Measurements from ENCODE around the gene GALNT9. TPM values are rescaled to one million over a fixed set of nuclear protein-coding genes. Genes with fewer than 3 reads are reported as not detected.
A peak's percentile ranks its signal among the peaks of the same experiment; 100 is the strongest.

GALNT9 gene
- total and polyA plus RNA-seq, 10 donors = 0.20 to 2.4 (median 0.84) TPM

- Histone ChIP-seq H3K4me1 (peaks cover 0 to 2% (median under 1%) of the 10 kb centered on the region in 6 donors), H3K9me3 (no peaks in the 10 kb centered on the region), H3K27me3 (replicated peaks in 1 of 7) (peaks cover 0 to 55% (median 17%) of the 10 kb centered on the region in 7 donors), H3K36me3 (no peaks in the 10 kb centered on the region), H3K27ac (no peak overlapping the region), H3K4me3 (no peak overlapping the region)
- WGBS, 5 donors = 84 to 97% (median 95%) methylated on average over 27 to 30 of the region's 30 CpGs
- intact Hi-C loops (cut with DNase I; ENCODE audit: low total_unique reads) = no loop called here
- DNase-seq = no peak
- TF ChIP-seq CTCF (IDR thresholded peaks at IDR 0.05 in 8 of 11, conservative IDR thresholded peaks at IDR 0.05 in 3 of 11) (no peak), POLR2A (IDR thresholded peaks at IDR 0.05) (no peak), POLR2AphosphoS5 (IDR thresholded peaks at IDR 0.05) (no peak)
Measured at GRCh38 chr12:132291402-132292175, 37.8 kb downstream of the GALNT9 start.

GRCh38 chr12:132290203-132290540 lies 39.2 kb downstream of the GALNT9 start:
- Histone ChIP-seq H3K27me3 (replicated peaks in 1 of 7) (peaks cover 0 to 55% (median 21%) of the 10 kb centered on the region in 7 donors), H3K36me3 (no peaks in the 10 kb centered on the region), H3K9me3 (no peaks in the 10 kb centered on the region), H3K4me1 (peaks cover 0 to 16% (median 10%) of the 10 kb centered on the region in 6 donors), H3K27ac (no peak overlapping the region), H3K4me3 (no peak overlapping the region)
- intact Hi-C loops (cut with DNase I; ENCODE audit: low total_unique reads) = no loop called here
- TF ChIP-seq POLR2A (IDR thresholded peaks at IDR 0.05) (no peak), CTCF (IDR thresholded peaks at IDR 0.05 in 8 of 11, conservative IDR thresholded peaks at IDR 0.05 in 3 of 11) (no peak), POLR2AphosphoS5 (IDR thresholded peaks at IDR 0.05) (no peak)
- WGBS, 5 donors = 92 to 97% (median 95%) methylated on average over 9 to 12 of the region's 12 CpGs
- DNase-seq = peak; percentile 61

GRCh38 chr12:132289356-132290202 lies 39.8 kb downstream of the GALNT9 start:
- no peaks in the 10 kb centered on the region for H3K36me3 ChIP-seq
- H3K4me1 ChIP-seq = peaks cover 0 to 22% (median 13%) of the 10 kb centered on the region in 6 donors
- intact Hi-C loops (cut with DNase I; ENCODE audit: low total_unique reads) = no loop called here
- no peak overlapping the region for H3K27ac ChIP-seq
- H3K27me3 ChIP-seq (replicated peaks in 1 of 7) = peaks cover 0 to 55% (median 20%) of the 10 kb centered on the region in 7 donors
- WGBS, 5 donors = 51 to 69% (median 54%) methylated on average over 10 to 19 of the region's 19 CpGs
- no peak for TF ChIP-seq POLR2A (IDR thresholded peaks at IDR 0.05)
- TF ChIP-seq POLR2AphosphoS5 (IDR thresholded peaks at IDR 0.05) = no peak
- no peak overlapping the region for H3K4me3 ChIP-seq
- DNase-seq = no peak
- H3K9me3 ChIP-seq = no peaks in the 10 kb centered on the region

- TF ChIP-seq POLR2AphosphoS5 (IDR thresholded peaks at IDR 0.05) (no peak), CTCF (IDR thresholded peaks at IDR 0.05 in 8 of 11, conservative IDR thresholded peaks at IDR 0.05 in 3 of 11) (no peak), POLR2A (IDR thresholded peaks at IDR 0.05) (no peak)
- Histone ChIP-seq H3K9me3 (no peaks in the 10 kb centered on the region), H3K27ac (no peak overlapping the region), H3K4me3 (no peak overlapping the region), H3K36me3 (no peaks in the 10 kb centered on the region), H3K4me1 (peaks cover 0 to 31% (median 16%) of the 10 kb centered on the region in 6 donors), H3K27me3 (replicated peaks in 1 of 7) (peaks cover 0 to 55% (median 10%) of the 10 kb centered on the region in 7 donors)
- DNase-seq = peak; percentile 46
- 86 to 93% (median 90%) methylated on average over 29 to 37 of the region's 37 CpGs for WGBS, 5 donors
- intact Hi-C loops (cut with DNase I; ENCODE audit: low total_unique reads) = no loop called here
Measured at GRCh38 chr12:132288516-132289215, 40.7 kb downstream of the GALNT9 start.
